DND-41 (cell line): ENCODE results near the gene BRIP1.

ENCODE experiments used
- EZH2 ChIP-seq: IDR thresholded peaks from 3 replicates; pipeline ENCODE4 v1.6.1; 2012; ENCODE audit warnings: borderline replicate concordance, low read depth, mild to moderate bottlenecking, moderate library complexity, low read length, inconsistent platforms; ENCODE audit not compliant: severe bottlenecking
- TF ChIP-seq, protein P1 (sequence below): IDR thresholded peaks from 2 replicates; pipeline ENCODE4 v1.5.1; 2012; ENCODE audit warnings: borderline replicate concordance, low read length, moderate library complexity, mild to moderate bottlenecking; ENCODE audit not compliant: poor library complexity, severe bottlenecking; ENCODE audit errors: extremely low read depth

- no peak for TF ChIP-seq EZH2
- TF ChIP-seq, protein P1, sequence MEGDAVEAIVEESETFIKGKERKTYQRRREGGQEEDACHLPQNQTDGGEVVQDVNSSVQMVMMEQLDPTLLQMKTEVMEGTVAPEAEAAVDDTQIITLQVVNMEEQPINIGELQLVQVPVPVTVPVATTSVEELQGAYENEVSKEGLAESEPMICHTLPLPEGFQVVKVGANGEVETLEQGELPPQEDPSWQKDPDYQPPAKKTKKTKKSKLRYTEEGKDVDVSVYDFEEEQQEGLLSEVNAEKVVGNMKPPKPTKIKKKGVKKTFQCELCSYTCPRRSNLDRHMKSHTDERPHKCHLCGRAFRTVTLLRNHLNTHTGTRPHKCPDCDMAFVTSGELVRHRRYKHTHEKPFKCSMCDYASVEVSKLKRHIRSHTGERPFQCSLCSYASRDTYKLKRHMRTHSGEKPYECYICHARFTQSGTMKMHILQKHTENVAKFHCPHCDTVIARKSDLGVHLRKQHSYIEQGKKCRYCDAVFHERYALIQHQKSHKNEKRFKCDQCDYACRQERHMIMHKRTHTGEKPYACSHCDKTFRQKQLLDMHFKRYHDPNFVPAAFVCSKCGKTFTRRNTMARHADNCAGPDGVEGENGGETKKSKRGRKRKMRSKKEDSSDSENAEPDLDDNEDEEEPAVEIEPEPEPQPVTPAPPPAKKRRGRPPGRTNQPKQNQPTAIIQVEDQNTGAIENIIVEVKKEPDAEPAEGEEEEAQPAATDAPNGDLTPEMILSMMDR = no peak
Measured at GRCh38 chr17:61803216-61803615, 60.1 kb downstream of the BRIP1 start.
